Adrenal gland (tissue), 5 donors: ENCODE measurements around the gene WNT5A.

Experiments
- POLR2A ChIP-seq, 2 donors: fragments of 450-650 bp; IDR thresholded peaks; one replicate each; pipeline ENCODE4 v1.6.1; 2017; ENCODE audit warnings: antibody characterized with exemption in 2 of 2, mild to moderate bottlenecking in 2 of 2, moderate library complexity in 1 of 2
- TF ChIP-seq, protein P1 (sequence below), 6 experiments: fragments of 450-650 bp in 4 of 6; fragments of 200-600 bp in 2 of 6; sonication (generic) in 1 of 6; IDR thresholded peaks; 1 replicate in 5 of 6; 2 replicates in 1 of 6; pipeline versions ENCODE4 v1.5.1 to v1.8.0; 2016 to 2021; ENCODE audit warnings: antibody characterized with exemption in 6 of 6, mild to moderate bottlenecking in 2 of 6, moderate library complexity in 1 of 6
- donor health status: DM: no; HTN: no; CAD: no.

DNA sequence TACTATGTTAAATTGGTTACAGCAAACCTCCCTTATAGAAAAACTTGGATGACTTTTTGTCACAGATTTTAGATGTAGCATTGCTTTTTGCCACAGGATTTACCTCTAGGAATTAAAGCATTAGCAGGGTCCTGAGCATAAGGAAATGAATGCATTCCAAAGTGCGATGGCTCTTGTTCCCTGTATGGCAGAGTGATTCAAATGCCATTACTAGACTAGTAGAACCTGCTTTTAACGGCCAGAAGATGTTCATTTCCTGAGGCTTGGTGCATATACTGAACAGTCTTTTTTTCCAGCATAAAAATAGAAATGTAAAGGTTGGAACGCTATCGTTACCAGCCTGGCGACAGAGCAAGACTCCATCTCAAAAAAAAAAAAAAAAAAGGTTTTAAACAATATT is 59.4 kb downstream of the WNT5A start:
- TF ChIP-seq, protein P1, sequence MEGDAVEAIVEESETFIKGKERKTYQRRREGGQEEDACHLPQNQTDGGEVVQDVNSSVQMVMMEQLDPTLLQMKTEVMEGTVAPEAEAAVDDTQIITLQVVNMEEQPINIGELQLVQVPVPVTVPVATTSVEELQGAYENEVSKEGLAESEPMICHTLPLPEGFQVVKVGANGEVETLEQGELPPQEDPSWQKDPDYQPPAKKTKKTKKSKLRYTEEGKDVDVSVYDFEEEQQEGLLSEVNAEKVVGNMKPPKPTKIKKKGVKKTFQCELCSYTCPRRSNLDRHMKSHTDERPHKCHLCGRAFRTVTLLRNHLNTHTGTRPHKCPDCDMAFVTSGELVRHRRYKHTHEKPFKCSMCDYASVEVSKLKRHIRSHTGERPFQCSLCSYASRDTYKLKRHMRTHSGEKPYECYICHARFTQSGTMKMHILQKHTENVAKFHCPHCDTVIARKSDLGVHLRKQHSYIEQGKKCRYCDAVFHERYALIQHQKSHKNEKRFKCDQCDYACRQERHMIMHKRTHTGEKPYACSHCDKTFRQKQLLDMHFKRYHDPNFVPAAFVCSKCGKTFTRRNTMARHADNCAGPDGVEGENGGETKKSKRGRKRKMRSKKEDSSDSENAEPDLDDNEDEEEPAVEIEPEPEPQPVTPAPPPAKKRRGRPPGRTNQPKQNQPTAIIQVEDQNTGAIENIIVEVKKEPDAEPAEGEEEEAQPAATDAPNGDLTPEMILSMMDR (IDR thresholded peaks at IDR 0.05): no peak
- TF ChIP-seq POLR2A (IDR thresholded peaks at IDR 0.05): no peak
